Activated T-helper 2 cell treated with anti-CD3 and anti-CD28 coated beads, Interferon-gamma antibody, Interleukin-2, Interleukin-4, amounts not matched to agents 10 μg/mL and 5 μg/mL and 100 μg/mL, durations not matched to agents 14 hours and 24 hours and 36 hours (primary cell): Measurements from ENCODE around the gene FSTL3. TPM values are rescaled to one million over a fixed set of nuclear protein-coding genes. Genes with fewer than 3 reads are reported as not detected.
"Not testable (repeated sequence)": the region's sequence is repeated elsewhere in the genome, so short reads cannot be mapped to it uniquely, and the experiment has no call there.

Source experiments
- DNase-seq: peaks from one replicate; pipeline ENCODE4 v3.0.0; 2021; ENCODE audit warnings: low spot score
- H3K27ac Mint-ChIP-seq: one replicate; pipeline ENCODE4 v1.8.0; 2021; ENCODE audit warnings: mixed read lengths
- H3K27me3 Mint-ChIP-seq: one replicate; pipeline ENCODE4 v1.8.0; 2021; ENCODE audit warnings: low read depth, mixed read lengths
- H3K36me3 Mint-ChIP-seq: one replicate; pipeline ENCODE4 v1.8.0; 2021; ENCODE audit warnings: low read depth, mixed read lengths
- H3K4me1 Mint-ChIP-seq: one replicate; pipeline ENCODE4 v1.8.0; 2021; ENCODE audit warnings: low read depth, mixed read lengths
- H3K4me3 Mint-ChIP-seq: one replicate; pipeline ENCODE4 v1.8.0; 2021; ENCODE audit warnings: low read depth, mild to moderate bottlenecking, moderate library complexity, mixed read lengths
- H3K9me3 Mint-ChIP-seq: one replicate; pipeline ENCODE4 v1.8.0; 2021; ENCODE audit warnings: mixed read lengths
- intact Hi-C: fragments of 100-400 bp; cut with micrococcal nuclease; formaldehyde crosslinking; loops from one replicate; pipeline ENCODE4 v1.15.1; 2023
- total RNA-seq: library from RNA; stranded (reverse); gene quantifications from 2 replicates; pipeline ENCODE4 v1.2.3, GENCODE V29; 2022

FSTL3 gene
- total RNA-seq, 1 donor from 2014 or later = 8.0 TPM

GRCh38 chr19:686589-687297 lies 10.6 kb downstream of the FSTL3 start:
- H3K36me3 Mint-ChIP-seq = no peaks in the 10 kb centered on the region
- H3K4me1 Mint-ChIP-seq = no peaks in the 10 kb centered on the region
- H3K27me3 Mint-ChIP-seq = no peaks in the 10 kb centered on the region
- no peaks in the 10 kb centered on the region for H3K9me3 Mint-ChIP-seq
- no peak overlapping the region for H3K4me3 Mint-ChIP-seq
- intact Hi-C loops = no loop called here
- no peak overlapping the region for H3K27ac Mint-ChIP-seq
- DNase-seq = no peak

GRCh38 chr19:687569-688166 lies 11.5 kb downstream of the FSTL3 start:
- no peak overlapping the region for H3K27ac Mint-ChIP-seq
- no peaks in the 10 kb centered on the region for H3K4me1 Mint-ChIP-seq
- no peaks in the 10 kb centered on the region for H3K9me3 Mint-ChIP-seq
- no peak overlapping the region for H3K4me3 Mint-ChIP-seq
- no peak for DNase-seq
- intact Hi-C loops = no loop called here
- H3K36me3 Mint-ChIP-seq = no peaks in the 10 kb centered on the region
- H3K27me3 Mint-ChIP-seq = no peaks in the 10 kb centered on the region

- Mint-ChIP-seq H3K27ac (no peak overlapping the region), H3K4me3 (no peak overlapping the region), H3K27me3 (no peaks in the 10 kb centered on the region), H3K9me3 (no peaks in the 10 kb centered on the region), H3K4me1 (no peaks in the 10 kb centered on the region), H3K36me3 (no peaks in the 10 kb centered on the region)
- intact Hi-C loops = no loop called here
- no peak for DNase-seq
Measured at GRCh38 chr19:688214-688613, 12.0 kb downstream of the FSTL3 start.

- intact Hi-C loops = no loop called here
- Mint-ChIP-seq H3K9me3 (no peaks in the 10 kb centered on the region), H3K4me3 (no peak overlapping the region)
Measured at GRCh38 chr19:688992-689391, 12.8 kb downstream of the FSTL3 start.

GRCh38 chr19:690203-690602 lies 14.0 kb downstream of the FSTL3 start:
- Mint-ChIP-seq H3K4me1 (no peaks in the 10 kb centered on the region), H3K27ac (no peak overlapping the region), H3K4me3 (no peak overlapping the region), H3K36me3 (no peaks in the 10 kb centered on the region), H3K27me3 (peaks cover 6% of the 10 kb centered on the region), H3K9me3 (no peaks in the 10 kb centered on the region)
- DNase-seq = no peak
- intact Hi-C loops = no loop called here

More at GRCh38 chr19:688992-689391, 12.8 kb downstream of the FSTL3 start:
- Mint-ChIP-seq H3K27ac (no peak overlapping the region), H3K36me3 (no peaks in the 10 kb centered on the region), H3K4me1 (no peaks in the 10 kb centered on the region), H3K27me3 (no peaks in the 10 kb centered on the region)
- no peak for DNase-seq

GRCh38 chr19:694481-695351 lies 18.5 kb downstream of the FSTL3 start:
- H3K4me1 Mint-ChIP-seq = no peaks in the 10 kb centered on the region
- peaks cover 10% of the 10 kb centered on the region for H3K27me3 Mint-ChIP-seq
- H3K9me3 Mint-ChIP-seq = no peaks in the 10 kb centered on the region
- intact Hi-C loops = no loop called here
- H3K36me3 Mint-ChIP-seq = no peaks in the 10 kb centered on the region
- no peak overlapping the region for H3K27ac Mint-ChIP-seq
- H3K4me3 Mint-ChIP-seq = no peak overlapping the region
- no peak for DNase-seq

GRCh38 chr19:695352-695949 lies 19.3 kb downstream of the FSTL3 start, which contains the start of gene PRSS57:
Gene PRSS57, minus strand, starts transcription at chr19:695452. Its CDS starts 22 bp downstream, at chr19:695430.
- intact Hi-C loops = no loop called here
- Mint-ChIP-seq H3K27ac (no peak within 1 kb of the TSS), H3K9me3 (no peaks in the 10 kb centered on the region), H3K36me3 (no peaks in the 10 kb centered on the region), H3K4me3 (no peak within 1 kb of the TSS), H3K27me3 (peaks cover 10% of the 10 kb centered on the region), H3K4me1 (no peaks in the 10 kb centered on the region)
- no peak for DNase-seq

GRCh38 chr19:698529-698928 lies 22.3 kb downstream of the FSTL3 start:
- H3K4me3 Mint-ChIP-seq, H3K36me3 Mint-ChIP-seq, H3K4me1 Mint-ChIP-seq, H3K27me3 Mint-ChIP-seq, DNase-seq, H3K27ac Mint-ChIP-seq, H3K9me3 Mint-ChIP-seq, intact Hi-C loops: not testable (repeated sequence)

- H3K36me3 Mint-ChIP-seq, H3K27ac Mint-ChIP-seq, DNase-seq, H3K9me3 Mint-ChIP-seq, H3K27me3 Mint-ChIP-seq, H3K4me3 Mint-ChIP-seq, H3K4me1 Mint-ChIP-seq, intact Hi-C loops: not testable (repeated sequence)
Measured at GRCh38 chr19:699885-700284, 23.7 kb downstream of the FSTL3 start.

- H3K27ac Mint-ChIP-seq, H3K9me3 Mint-ChIP-seq, intact Hi-C loops: not testable (repeated sequence)
Measured at GRCh38 chr19:702847-703246, 26.7 kb downstream of the FSTL3 start.

GRCh38 chr19:703329-703650 lies 27.1 kb downstream of the FSTL3 start:
- no peak for DNase-seq
- Mint-ChIP-seq H3K27me3 (peaks cover 18% of the 10 kb centered on the region), H3K36me3 (no peaks in the 10 kb centered on the region), H3K27ac (no peak overlapping the region), H3K4me1 (peaks cover 2% of the 10 kb centered on the region), H3K9me3 (no peaks in the 10 kb centered on the region), H3K4me3 (peak overlapping the region; percentile 11)
- intact Hi-C loops = no loop called here

More at GRCh38 chr19:702847-703246, 26.7 kb downstream of the FSTL3 start:
- H3K36me3 Mint-ChIP-seq, DNase-seq, H3K4me1 Mint-ChIP-seq: not testable (repeated sequence)
- Mint-ChIP-seq H3K4me3 (peak overlapping the region; percentile 11), H3K27me3 (peaks cover 14% of the 10 kb centered on the region)

- peaks cover 18% of the 10 kb centered on the region for H3K27me3 Mint-ChIP-seq
- DNase-seq = peak; percentile 61
- H3K4me3 Mint-ChIP-seq = no peak overlapping the region
- no peaks in the 10 kb centered on the region for H3K36me3 Mint-ChIP-seq
- no peak overlapping the region for H3K27ac Mint-ChIP-seq
- intact Hi-C loops = loop anchor here (2.0 kb wide), 1 partner anchor 39 kb away; no protein-coding TSS in a partner anchor
- no peaks in the 10 kb centered on the region for H3K9me3 Mint-ChIP-seq
- H3K4me1 Mint-ChIP-seq = peaks cover 2% of the 10 kb centered on the region
Measured at GRCh38 chr19:703651-704446, 27.7 kb downstream of the FSTL3 start.
